GM21423 (cell line): ENCODE data around the gene MBD2.

ENCODE experiments used
- ATAC-seq: cut with Tn5 transposase; IDR thresholded peaks from one replicate; pipeline ENCODE4 v1.9.1; 2021; ENCODE audit warnings: mild to moderate bottlenecking, moderate library complexity; ENCODE audit not compliant: unreplicated experiment

The MBD2 gene

DNA sequence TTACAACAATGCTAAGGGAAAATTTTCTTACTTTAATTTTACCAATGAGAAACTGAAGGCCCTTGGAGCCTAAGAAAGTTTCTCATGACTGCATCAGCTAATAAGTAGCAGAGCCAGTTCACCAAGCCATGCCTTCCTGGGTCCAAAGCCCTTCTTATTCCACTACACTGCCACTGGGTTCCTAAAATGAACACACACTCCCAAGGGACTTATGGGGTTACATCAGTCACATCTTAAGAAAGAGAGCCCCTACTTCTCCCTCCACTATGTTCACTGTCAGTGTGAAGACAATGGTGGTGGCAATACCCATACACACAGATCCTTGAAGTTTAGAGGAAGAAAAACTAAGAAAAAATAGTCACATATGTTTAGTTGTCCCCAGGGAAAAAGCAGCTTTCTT is 20.6 kb downstream of the MBD2 start:
- ATAC-seq = peak; percentile 80

DNA sequence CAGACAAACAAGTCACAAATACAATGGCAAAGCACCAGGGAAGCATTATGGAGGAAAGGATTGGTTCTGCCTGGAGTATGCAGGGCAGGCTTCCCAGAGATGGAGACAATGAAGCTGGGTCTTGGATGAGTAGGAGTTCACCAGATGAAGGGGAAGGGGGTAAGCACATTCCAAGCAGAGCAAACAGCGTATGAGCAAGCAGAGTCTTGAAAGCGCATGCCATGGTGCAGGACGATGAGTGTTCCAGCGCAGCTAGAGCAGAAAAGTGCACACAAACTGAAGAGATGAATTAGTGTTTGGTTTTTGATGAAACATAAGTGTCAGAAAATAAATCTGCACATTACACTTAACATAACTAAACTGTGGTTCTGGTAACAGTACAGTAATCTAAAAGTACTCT is 21.6 kb downstream of the MBD2 start:
- no peak for ATAC-seq

DNA sequence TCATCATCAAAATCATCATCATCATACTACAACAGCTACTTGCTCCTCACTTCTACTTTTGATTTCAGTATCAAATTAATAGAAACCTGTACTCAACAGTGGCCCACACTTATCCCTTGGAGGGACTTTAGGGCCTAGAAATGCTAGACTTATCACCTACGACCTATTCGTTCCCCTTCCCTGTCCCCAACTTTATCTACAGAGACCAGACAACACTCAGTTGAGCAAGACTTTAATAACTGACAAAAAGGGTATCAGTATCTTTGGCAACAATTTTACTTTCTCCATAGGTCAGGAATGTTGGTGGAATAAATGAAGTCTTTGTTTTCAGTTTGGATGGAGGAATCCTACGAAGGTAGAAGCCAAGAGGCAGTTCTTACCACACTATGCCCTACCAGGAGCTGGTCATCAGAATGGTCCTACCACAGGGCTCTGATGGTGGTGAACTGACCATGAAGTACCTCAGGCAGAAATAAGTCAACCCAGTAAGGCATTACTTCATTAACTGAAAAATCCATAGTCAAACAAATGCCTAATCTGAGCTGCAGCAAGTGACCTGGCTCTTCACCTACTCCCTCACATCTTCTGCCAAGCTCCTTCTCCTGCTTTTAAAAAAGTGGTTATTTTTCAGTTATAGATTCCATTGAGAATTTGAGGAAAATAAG is 26.6 kb downstream of the MBD2 start:
- no peak for ATAC-seq

- no peak for ATAC-seq
Measured at GRCh38 chr18:54193786-54194185, 30.7 kb downstream of the MBD2 start.

GRCh38 chr18:54192900-54193299 is 31.6 kb downstream of the MBD2 start:
- ATAC-seq = no peak

DNA sequence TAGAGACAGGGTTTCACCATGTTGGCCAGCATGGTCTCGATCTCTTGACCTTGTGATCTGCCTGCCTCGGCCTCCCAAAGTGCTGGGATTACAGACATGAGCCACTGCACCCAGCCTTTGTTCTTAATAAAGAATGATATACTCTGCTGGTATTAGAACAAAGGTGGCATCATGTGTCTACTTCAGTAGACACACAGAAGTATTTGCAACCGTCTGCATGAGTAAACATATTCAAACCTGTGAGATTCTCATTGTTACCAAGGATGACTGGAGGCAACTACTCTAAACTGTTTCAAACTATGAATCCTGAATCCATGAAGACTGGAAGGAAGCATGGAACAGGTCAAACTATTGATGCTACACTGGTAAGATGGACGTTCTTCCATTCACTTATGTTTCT is 32.1 kb downstream of the MBD2 start:
- no peak for ATAC-seq

DNA sequence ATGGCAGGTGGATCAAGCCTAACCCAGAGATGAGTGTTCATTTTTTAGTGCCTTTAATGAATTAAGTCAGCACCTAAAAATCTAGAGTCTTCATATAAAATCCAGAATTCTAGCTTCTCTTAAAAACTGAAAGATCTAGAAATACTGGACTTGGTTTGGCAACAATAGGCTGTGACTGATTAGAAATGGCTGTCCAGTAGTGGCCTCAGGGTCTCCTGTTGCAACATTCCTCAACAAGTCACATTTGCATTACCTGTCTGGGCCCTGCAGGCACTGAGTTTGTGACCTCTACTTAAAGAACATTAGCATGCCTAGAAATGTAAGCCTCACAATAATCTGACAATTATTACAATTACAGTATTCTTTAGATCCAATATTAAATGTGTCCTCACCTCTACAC is 33.1 kb downstream of the MBD2 start:
- ATAC-seq = no peak

GRCh38 chr18:54187372-54187771 is 37.1 kb downstream of the MBD2 start:
- no peak for ATAC-seq

GRCh38 chr18:54184836-54185235 is 39.6 kb downstream of the MBD2 start:
- no peak for ATAC-seq

GRCh38 chr18:54183390-54183789 is 41.1 kb downstream of the MBD2 start:
- ATAC-seq = no peak

GRCh38 chr18:54181856-54182602 is 42.4 kb downstream of the MBD2 start:
- peak; percentile 53 for ATAC-seq

DNA sequence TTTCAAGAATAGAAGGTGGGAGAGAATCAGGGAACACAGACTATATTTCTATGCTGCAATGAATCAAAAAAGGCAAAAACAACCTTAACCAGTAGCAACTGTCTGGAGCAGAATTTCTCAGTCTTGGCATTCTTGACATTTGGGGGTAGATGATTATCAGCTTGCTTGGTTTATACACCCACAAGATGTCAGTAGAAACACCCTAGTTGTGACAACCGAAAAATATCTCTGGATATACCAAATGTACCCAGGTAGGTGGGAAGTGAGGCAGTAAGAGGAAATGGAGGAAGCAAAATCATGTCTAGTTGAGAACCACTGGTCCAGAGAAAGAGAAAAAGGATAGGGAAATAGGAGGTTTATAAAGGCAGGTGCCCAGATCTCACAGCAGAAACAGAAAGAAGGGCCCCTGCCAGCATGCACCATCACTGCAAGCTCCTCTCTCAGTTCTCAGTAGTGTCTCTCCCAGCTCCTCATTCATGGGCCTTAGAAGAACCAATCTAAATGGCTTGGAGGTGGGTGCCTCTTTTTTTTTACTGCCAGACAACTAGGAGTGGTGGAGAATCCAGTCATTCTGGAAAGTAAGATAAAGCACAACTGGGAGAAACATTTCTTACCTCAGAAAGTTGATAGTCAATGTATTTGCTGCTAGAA is 50.4 kb downstream of the MBD2 start:
- ATAC-seq = no peak

- ATAC-seq = no peak
Measured at GRCh38 chr18:54173250-54173649, 51.2 kb downstream of the MBD2 start.

DNA sequence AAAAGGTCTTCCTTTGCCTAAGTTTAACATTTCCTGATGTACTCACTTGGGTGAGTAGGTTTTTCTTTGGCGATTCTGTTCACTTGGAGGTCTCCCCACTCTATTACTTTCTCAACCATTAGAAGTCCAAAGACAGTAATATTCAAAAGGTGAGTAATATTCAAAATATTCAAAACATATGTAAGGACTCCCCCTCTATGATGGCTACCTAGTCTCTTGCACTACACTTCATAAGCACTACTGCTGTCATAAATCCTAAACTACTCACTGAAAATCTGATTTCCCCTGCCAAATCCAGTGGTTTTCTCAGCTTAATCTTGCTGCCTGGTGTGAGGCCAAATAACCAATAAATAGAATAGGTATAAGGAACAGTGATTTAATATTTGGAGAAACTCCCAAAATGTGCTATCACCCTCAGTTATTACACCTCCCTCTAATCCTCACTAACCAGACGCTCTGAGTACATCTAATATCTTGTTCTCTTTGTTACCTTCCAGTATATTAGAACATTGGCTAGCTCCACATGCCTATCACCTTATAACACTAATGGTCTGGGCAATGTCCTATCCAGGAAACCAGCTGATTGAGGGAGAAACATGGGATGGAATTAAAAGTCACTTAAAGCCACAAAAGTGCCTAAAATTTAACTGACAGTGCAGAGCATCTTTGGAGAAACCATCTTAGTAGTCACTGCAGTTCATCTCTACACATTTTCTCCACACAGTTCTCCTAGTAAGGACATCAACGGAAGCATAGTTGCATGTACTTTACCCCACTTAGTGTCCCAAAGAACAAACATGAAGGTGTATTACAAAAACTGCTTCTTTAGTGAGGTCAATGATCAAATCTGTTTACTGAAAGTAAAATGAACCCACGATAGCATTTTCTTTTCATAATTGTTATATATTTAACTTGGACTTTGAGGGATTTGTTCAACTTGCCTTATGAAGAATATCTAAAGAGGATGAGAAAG is 54.8 kb downstream of the MBD2 start:
- ATAC-seq = no peak

- ATAC-seq = no peak
Measured at GRCh38 chr18:54165450-54165849, 59.0 kb downstream of the MBD2 start.

DNA sequence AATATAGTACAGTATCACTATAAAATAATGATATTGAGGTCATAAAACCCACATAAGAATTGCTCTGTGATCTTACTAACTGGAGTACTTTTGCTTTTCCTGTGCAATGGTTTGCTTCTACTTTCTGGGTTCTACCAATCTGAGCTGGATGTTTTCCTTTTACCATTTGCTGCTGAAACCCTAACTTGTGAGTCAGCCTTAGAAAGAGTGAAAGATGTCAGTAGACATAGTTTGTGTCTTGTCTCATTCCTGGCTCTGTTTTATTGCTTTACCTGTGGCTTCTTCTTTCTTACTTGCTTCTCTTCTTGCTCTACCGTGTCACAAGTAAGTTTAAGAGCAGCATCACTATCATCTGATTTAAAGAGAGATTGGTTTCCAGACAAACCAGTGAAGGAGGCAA is 61.0 kb downstream of the MBD2 start:
- ATAC-seq = no peak

DNA sequence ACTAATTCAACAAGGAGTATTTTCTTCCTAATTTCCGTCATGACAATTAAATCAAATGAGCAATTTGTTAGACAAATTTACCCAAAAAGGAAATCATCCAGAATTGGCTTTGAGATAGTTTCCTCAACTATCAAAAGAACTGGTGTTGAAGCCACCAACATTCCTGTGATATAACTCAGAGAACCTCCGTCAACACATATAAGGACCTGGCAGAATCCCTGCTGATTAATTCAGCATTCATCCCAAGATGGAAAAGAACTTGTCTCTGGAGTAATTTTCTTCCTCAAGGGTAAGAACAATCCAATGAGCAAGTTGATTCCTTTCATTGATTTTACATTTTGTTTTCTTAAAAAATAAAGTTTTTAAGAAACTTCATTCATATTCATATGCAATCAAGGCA is 62.0 kb downstream of the MBD2 start:
- ATAC-seq = no peak

DNA sequence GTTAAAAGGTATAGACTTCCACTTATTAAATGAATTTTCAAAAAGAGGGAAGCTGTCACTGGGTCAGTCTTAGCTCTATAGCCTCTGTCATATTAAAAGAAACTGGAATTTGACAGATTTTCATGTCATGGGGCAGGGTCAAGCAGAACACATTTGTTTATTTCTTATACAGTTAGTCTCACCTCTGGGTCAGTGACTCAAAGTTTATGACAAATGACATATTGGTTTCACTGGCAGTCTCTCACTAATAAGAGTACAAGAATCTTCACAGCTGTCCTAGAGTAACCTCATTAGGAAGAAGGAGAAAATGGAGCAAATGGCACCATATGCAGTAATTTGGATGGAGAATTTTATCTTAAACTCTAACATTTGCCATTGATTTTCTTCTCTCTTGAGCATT is 63.2 kb downstream of the MBD2 start:
- no peak for ATAC-seq

GRCh38 chr18:54159906-54160305 is 64.6 kb downstream of the MBD2 start:
- ATAC-seq = no peak

DNA sequence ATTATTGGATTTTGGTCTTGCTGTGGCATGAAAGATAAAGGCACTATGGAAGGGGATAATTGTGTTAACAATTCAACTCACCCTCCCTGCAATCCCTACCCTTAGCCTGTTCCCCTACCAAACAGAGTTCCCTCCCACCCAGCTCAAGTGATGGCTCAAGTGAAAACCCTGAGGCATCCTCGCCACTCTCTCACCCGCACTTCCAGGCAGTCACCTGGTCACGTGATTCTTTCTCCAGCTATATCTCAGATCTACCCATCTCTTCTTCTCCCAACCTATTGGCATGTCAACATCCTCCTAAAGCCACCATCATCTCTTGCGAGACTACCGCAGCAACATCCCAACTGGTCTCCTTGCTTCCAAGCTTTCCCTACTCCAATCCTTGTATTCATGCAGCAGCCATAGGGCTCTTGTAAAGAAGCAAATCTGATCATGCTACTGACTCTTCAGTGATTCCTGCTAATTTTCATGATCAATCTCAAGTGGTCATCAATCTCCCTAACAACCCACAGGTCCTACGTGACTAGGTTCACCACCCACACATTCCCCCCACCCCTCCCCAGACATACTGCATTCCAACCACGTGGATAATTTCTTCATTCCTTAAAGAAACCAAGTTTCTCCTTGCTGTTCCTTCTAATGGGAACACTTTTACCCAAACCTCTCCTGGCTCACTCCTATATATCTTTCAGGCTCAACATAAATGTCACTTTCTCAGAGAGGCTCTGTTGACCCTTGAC is 66.7 kb downstream of the MBD2 start:
- ATAC-seq = no peak
